Stimulated activated CD8-positive, alpha-beta memory T cell treated with anti-CD3 and anti-CD28 coated beads, Interleukin-2, amount 100 ng/mL, for 1 hour (primary cell): ENCODE results near the gene CLEC4C.
"Not testable (repeated sequence)": the region's sequence is repeated elsewhere in the genome, so short reads cannot be mapped to it uniquely, and the experiment has no call there.

Source experiments
- DNase-seq, 2 donors: peaks; one replicate each; pipeline ENCODE4 v3.0.0-alpha.2; 2020; ENCODE audit warnings: low read depth in 2 of 2

Gene CLEC4C, protein sequence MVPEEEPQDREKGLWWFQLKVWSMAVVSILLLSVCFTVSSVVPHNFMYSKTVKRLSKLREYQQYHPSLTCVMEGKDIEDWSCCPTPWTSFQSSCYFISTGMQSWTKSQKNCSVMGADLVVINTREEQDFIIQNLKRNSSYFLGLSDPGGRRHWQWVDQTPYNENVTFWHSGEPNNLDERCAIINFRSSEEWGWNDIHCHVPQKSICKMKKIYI

DNA sequence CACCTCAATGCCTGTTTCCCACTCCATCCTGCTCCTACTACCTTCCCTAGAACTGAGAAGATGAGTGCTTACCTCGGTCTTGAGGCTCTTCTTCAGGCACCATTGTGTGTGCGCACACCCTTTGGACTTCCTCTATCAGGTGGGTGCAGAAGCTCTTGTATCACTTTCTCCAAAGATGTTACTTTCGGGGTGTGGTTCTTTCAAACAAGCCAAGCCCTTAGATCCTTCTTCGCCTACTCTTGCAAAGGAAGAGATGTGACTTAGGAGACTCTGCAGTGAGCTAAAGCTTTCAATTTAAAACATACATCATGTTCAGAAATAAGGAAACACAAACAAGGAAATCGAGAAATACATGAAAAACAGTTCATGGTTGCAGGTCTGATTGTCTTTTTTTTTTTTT is at the start of gene CLEC4C:
TSS of gene CLEC4C (minus strand) at position 130 of the 400 bp plus-strand sequence. CDS start at position 103, 27 bp downstream.
- DNase-seq = no peak

DNA sequence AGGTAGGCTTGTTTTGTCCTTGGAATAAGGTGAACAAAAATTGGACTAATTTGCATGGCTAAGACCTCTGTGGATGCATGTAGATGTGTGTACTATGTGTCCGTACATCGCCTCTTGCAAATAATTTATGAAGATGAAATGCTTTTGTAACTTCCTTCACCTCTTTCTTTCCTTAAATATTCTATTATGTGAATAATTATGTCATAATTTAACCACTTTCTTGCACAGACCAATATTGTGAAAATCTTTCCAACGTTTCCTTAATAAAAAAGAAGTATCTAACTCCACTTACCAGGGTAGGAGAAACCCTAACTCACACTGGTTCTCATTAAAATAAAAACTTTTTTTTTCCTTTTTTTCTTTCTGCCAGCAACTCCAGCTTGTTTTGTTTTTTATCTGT is 46.0 kb upstream of the CLEC4C start:
- DNase-seq = no peak

DNA sequence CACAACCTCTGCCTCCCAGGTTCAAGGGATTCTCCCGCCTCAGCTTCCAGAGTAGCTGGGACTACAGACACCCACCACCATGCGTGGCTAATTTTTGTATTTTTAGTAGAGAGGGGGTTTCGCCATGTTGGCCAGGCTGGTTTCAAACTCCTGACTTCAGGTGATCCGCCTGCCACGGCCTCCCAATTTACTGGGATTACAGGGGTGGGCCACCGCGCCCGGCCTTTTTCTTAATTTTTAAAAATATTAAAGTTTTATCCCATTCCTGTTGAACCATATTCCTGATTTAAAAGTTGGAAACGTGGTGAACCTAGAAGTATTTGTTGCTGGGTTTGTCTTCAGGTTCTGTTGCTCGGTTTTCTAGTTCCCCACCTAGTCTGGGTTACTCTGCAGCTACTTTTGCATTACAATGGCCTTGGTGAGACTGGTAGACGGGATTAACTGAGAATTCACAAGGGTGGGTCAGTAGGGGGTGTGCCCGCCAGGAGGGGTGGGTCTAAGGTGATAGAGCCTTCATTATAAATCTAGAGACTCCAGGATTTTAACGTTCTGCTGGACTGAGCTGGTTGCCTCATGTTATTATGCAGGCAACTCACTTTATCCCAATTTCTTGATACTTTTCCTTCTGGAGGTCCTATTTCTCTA is 41.8 kb upstream of the CLEC4C start, which contains the start of gene NANOG:
TSS of gene NANOG (plus strand) at position 519 of the 645 bp plus-strand sequence. CDS start 213 bp downstream, outside the sequence.
- DNase-seq = not testable (repeated sequence)

DNA sequence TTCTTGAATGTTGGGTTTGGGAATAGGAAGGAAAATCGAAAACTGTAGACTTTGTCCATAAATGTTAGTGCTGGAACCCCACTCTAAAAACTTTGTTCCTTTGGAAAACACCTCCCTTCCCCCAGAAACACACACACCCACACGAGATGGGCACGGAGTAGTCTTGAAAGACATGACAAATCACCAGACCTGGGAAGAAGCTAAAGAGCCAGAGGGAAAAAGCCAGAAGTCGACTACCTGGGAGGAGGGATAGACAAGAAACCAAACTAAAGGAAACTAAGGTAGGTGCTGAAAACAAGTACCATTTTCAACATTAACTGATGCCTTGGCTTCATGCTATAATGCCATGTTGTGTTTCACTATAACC is 41.1 kb upstream of the CLEC4C start:
- DNase-seq = no peak

DNA sequence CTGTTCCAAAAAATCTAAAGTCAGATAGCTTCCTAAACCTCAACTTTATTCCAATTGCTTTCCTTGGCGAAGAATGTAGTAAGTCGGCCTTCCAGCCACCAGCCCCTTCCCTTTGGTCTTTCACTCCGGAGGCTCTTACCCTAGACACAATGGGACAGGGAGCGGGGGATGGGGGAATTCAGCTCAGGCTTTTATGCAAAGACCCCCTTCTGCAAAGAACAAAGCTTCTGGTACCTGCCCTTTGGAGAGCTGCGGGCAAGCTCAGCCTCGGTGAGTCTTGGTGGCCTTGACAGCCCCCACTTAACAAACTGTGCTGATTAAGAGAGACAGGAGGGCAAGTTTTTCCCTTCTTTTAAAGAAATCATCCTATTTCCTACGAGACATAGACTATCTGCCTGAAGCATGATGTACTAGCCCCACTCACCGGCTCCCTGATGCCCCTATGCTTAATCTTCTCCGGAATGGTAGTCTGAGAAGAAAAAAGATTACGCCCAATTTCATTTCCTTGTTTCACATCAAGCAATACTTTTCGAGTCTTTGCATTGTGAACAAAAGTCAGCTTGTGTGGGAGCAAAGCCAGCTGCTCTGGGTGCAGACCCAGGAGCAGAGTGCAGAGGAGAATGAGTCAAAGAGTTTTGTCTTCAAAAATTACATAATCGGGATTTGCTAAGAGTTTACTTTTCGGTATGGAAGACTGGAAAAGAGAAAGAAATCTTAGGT is 40.6 kb upstream of the CLEC4C start:
- no peak for DNase-seq

DNA sequence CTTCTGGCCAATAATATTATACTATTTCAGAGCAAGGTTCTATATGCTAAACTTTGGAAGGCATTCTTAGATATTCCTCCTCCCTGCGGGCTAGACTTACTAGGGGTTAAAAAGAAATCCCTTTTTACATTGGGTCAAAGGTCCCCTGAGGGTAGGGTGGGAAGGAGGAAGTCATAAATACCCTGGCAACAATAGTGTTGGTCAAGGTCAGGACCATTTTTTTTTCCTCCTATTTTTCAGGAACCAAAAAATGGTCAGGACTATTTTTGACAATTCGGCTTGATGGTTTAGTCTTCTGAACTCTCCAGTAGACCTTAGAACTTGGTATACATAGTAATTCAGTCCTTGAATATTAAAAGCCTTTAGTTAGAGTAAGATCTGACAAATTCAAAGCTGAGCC is 37.5 kb upstream of the CLEC4C start:
- DNase-seq = no peak

DNA sequence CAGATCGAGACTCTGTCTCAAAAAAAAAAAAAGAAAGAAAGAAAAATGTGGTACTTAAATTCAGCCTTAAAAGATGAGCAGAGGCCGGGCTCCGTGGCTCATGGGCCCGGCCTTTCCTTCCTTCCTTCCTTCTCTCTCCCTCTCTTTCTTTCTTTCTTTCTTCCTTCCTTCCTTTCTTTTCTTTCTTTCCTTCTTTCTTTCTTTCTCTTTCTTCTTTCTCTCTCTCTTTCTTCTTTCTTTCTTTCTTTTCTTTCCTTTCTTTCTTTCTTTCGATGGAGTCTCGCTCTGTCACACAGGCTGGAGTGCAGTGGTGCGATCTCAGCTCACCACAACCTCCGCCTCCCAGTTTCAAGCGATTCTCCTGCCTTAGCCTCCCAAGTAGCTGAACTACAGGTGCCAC is 36.3 kb upstream of the CLEC4C start:
- DNase-seq = not testable (repeated sequence)

DNA sequence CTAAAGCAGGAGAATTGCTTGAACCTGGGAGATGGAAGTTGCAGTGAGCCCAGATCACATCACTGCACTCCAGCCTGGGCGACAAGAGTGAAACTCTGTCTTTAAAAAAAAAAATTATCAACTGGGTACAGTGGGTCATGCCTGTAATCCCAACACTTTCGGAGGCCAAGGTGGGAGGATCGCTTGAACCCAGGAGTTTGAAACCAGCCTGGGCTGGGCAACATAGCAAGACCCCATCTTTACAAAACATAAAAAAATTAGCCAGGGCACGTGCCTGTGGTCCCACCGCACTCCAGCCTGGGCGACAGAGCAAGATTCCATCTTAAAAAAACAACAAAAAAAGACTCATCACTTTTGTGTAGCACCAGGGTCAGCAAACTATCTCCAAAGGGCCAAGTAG is 34.9 kb upstream of the CLEC4C start:
- no peak for DNase-seq

DNA sequence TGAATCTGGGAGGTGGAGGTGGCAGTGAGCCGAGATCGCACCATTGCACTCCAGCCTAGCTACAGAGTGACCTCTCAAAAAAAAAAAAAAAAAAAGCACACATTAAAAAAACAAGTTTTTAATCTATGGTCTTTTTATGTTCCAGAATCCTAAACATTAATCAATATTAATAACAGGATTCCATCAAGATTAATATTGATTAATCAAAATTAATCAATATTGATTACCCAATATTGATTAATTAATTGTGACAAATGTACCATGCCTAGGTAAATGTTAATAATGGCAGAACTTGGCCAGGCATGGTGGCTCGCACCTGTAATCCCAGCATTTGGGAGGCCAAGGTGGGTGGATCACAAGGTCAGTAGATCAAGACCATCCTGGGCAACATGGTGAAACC is 34.1 kb upstream of the CLEC4C start:
- no peak for DNase-seq

DNA sequence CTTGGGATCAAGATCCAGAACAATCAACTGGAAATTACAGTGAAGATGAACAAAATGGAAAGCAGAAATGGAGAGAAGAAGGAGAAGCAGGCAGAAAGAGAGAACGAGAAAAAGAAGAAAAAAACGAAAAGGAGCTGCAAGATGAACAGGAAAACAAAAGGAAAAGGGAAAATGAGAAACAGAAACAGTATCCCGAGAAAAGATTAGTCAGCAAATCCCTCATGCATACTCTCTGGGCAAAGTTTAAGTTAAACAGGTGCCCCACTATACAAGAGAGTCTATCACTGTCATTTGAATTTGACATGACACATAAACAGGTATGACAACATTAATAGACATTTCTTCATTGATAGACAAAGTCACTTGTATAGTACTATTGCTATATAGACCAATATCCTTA is 22.8 kb upstream of the CLEC4C start:
- DNase-seq = no peak

DNA sequence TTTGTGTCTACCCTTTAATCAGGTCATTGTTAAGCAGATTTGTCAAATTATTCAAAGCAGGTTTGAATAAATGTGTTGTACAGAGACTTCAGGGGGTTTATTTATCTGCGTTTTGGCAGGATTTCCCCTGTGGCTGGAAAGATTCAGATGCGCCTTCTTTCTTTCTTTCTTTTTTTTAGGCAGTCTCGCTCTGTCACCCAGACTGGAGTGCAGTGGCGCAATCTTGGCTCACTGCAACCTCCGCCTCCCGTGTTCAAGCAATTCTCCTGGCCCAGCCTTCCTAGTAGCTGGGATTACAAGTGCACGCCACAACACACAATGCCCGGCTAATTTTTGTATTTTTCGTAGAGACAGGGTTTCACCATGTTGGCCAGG is 11.6 kb upstream of the CLEC4C start:
- DNase-seq = no peak

DNA sequence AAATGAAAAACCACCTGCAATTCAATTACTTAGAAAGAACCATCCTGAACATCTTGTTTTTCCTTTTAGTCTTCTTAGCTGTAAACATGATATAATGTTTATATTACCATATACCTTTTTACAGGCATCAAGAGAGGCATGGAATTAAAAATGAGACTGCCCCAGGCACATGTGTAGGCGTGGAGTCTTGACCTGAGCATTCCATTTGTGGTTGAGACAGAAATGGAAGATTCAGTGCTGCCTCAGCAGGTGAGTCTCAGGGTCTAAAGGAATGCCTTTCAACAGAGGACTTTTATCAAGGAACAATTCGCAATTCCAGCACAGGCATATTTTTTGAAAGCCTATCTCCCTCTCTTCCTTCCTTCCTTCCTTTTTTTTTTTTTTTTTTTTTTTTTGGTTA is 9.8 kb upstream of the CLEC4C start:
- DNase-seq = no peak

DNA sequence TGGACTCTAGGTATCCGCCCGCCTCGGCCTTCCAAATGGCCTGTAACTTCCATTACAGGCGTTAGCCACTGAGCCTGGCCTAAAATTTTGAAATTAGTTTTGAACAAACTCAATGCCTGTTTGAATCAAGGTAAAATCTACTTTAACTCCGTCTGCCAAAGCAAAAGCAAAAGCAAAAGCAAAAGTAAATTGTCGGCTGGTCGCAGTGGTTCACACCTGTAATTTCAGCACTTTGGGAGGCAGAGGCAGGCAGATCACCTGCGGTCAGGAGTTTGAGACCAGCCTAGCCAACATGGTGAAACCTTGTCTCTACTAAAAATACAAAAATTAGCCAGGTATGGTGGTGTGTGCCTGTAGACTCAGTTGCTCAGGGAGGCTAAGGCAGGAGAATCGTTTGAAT is 8.5 kb upstream of the CLEC4C start:
- peak in 1 of 2 donors; percentile 4 for DNase-seq

DNA sequence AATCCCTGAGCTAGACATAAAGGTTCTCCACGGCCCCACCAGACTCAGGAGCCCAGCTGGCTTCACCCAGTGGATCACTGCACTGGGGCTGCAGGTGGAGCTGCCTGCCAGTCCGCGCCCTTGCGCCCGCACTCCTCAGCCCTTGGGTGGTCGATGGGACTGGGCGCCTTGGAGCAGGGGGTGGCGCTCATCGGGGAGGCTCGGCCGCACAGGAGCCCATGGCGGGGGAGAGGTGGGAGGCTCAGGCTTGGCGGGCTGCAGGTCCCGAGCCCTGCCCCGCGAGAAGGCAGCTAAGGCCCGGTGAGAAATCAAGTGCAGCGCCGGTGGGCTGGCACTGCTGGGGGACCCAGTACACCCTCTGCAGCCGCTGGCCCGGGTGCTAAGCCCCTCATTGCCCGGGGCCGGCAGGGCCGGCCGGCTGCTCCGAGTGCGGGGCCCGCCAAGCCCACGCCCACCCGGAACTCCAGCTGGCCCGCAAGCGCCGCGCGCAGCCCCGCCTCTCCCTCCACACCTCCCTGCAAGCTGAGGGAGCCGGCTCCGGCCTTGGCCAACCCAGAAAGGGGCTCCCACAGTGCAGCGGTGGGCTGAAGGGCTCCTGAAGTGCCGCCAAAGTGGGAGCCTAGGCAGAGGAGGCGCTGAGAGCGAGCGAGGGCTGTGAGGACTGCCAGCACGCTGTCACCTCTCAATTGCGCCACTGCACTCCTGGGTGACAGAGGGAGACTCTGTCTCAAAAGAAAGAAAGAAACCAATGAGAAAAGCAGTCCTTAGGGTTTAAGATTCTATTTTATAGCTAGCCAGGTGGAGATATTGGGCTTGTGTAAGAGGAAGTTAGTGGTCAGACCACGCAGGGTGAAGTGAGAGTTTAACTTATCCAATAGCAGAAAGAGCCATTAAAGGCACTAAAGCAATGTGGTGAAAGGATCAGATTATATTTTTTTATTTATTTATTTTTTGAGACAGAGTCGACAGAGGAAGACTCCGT is 5.1 kb upstream of the CLEC4C start:
- not testable (repeated sequence) for DNase-seq

DNA sequence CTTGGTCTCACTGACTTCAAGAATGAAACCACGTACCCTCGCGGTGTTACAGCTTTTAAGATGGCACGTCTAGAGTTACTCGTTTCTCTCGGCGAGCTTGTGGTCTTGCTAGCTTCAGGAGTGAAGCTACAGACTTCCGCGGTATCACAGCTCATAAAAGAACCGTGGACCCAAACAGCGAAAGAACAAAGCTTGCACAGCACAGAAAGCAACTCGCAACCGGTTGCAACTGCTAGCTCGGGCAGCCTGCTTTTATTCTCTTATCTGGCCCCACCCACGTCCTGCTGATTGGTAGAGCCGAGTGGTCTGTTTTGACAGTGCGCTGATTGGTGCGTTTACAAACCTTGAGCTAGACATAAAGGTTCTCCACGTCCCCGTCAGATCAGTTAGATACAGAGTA is 4.2 kb upstream of the CLEC4C start:
- no peak for DNase-seq

DNA sequence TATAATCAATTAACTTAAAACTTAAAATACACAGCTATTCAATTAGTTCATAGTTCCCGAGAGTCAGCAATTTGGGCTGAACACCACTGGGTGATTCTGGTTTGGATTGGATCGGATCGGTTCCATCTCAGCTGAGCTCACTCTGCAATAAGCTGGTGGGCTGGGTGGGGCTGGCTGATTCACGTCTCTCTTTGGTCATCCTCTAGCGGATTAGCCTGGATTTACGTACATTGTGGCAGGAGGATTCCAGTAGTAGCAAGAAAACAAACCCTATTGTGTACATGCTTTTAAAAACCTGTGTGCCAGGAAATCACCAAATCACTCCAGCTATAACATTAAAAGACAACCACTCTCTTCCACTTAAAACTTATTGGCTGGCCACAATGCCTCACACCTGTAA is 3.2 kb upstream of the CLEC4C start:
- DNase-seq = no peak

DNA sequence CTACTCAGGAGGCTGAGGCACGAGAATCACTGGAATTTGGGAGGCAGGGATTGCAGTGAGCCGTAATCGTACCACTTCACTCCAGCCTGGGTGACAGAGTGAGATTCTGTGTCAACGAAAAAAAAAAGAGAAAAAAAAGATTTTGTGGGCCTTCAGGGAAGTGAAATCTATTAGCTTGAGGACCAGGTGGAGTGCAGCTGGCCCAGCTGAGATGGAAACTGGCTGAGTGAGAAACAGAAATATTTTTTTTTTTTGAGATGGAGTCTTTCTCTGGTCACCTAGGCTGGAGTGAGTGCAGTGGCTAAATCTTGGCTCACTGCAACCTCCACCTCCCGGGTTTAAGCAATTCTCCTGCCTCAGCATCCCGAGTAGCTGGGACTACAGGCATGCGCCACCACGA is 2.3 kb upstream of the CLEC4C start:
- DNase-seq = no peak

DNA sequence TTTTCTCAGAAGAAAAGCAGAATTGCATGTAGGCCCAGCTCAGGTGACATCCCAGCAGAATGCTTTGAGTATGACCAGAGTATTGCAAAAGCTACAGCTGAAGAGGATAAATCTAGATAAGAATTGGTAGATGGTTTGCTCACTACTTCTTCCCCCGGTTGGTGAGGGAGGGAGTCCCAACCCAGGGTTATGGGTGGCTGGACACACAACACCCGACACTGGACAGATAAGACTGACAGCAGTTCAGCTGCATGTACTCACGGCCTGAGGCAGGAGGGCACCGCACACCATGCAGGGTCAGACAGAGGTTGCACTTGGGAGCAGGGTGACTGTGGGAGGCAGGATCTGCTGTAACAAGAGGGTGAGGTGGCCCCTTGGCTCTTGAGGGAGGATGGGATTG is 1.7 kb upstream of the CLEC4C start:
- DNase-seq = no peak

DNA sequence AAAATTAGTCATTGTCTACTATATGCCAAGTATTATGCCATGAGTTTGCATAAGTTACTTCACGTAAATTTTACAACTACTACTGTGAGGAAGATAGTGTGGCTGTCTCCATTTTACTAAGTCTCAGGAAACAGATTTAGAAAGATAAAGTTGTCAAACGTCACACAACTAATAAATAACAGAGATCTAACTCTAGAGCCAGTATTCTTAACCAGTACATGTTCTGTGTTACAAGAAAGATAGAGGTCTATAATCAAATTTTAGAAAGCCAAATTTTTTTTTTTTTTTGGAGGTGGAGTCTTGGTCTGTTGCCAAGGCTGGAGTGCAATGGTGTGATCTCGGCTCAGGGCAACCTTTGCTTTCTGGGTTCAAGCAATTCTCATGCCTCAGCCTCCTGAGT is 14.2 kb downstream of the CLEC4C start:
- no peak for DNase-seq

DNA sequence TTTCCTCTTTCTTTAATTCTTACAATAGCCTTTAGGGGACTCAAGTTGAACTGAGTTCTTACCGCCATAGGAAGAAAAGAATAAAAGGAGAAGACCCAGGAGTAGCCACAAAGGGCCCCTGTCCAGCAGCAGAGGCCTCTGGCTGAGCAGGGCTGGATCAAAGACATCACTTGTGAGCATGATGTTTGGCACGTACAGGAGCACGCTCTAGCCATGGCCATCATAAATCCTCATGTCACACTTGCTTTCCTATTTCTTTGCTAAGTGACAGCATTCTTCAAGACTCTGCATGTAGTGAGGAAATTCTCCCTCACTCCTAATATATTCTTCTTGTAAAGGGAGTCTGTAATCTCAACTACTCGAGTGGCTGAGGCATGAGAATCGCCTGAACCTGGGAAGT is 15.7 kb downstream of the CLEC4C start:
- DNase-seq = no peak

DNA sequence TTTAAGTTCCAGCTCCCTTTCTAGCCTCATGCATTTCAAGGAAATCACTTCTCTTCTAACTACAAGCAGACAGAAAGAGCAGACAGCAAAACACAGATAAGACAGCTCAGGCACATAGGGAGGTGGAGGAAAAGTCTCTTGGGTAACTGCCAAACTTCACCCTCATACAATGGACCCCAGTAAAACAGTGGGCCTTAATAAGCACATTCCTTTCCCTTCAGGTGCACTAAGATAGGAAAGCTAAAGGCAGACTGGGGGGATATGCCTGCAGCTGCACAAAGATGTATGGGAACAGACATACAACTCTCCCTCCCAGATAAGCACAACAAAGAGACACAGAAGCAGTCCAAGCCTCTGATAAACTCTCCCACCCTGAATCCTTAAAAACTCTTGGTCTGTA is 16.2 kb downstream of the CLEC4C start:
- not testable (repeated sequence) for DNase-seq

DNA sequence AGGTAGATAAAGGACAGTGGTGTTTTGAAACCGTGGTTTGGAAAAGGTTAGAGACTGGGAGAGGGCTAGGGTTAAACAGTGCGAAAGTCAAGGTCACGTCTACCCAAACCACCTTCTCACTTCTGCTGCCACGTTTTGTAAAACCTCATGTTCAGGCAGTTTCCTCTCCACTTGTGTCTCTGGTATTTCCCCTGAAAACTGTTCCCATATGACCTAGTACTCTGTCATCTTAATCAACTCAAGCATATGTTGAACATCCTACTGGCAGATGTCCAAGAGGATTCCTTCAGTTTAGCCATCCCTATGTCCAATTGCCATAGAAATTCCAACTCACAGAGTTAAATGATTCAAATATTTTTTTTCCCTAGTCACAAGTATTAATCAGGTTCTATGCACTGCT is 17.4 kb downstream of the CLEC4C start:
- no peak for DNase-seq
